OCI-LY1 (cell line): Measurements from ENCODE around the gene NOL11.

ENCODE experiments used
- H2AFZ ChIP-seq: fragments of 200-600 bp; sonication (generic), shearing (Covaris generic); 2 replicates; pipeline ENCODE4 v1.6.0; 2014; ENCODE audit warnings: antibody characterized with exemption, mild to moderate bottlenecking, low read length
- H3F3A ChIP-seq: fragments of 200-600 bp; sonication (generic), shearing (Covaris generic); 2 replicates; pipeline ENCODE4 v1.6.0; 2014; ENCODE audit warnings: mild to moderate bottlenecking, antibody characterized with exemption, low read length, moderate library complexity; ENCODE audit not compliant: insufficient read depth
- H3K27ac ChIP-seq: fragments of 200-600 bp; sonication (generic); 2 replicates; pipeline ENCODE4 v1.5.1; 2014; ENCODE audit warnings: low read length, mixed run types, mild to moderate bottlenecking, low read depth; ENCODE audit not compliant: poor library complexity, severe bottlenecking
- H3K27me3 ChIP-seq: fragments of 200-600 bp; sonication (generic); 2 replicates; pipeline ENCODE4 v1.6.0; 2014; ENCODE audit warnings: antibody characterized with exemption, mild to moderate bottlenecking, low read length, moderate library complexity; ENCODE audit not compliant: insufficient read depth
- H3K36me3 ChIP-seq: fragments of 200-600 bp; sonication (generic); 2 replicates; pipeline ENCODE4 v1.6.1; 2014; ENCODE audit warnings: mild to moderate bottlenecking, antibody characterized with exemption, low read length, moderate library complexity, mixed read lengths; ENCODE audit not compliant: insufficient read depth
- H3K4me1 ChIP-seq: fragments of 200-600 bp; sonication (generic); 2 replicates; pipeline ENCODE4 v1.5.1; 2014; ENCODE audit warnings: mild to moderate bottlenecking, low read length, moderate library complexity; ENCODE audit not compliant: insufficient read depth, severe bottlenecking
- H3K4me2 ChIP-seq: fragments of 200-600 bp; sonication (generic), shearing (Covaris generic); 2 replicates; pipeline ENCODE4 v1.6.1; 2014; ENCODE audit warnings: low read length
- H3K4me3 ChIP-seq: fragments of 200-600 bp; sonication (generic); 2 replicates; pipeline ENCODE4 v1.5.1; 2014; ENCODE audit warnings: low read length, low read depth, mild to moderate bottlenecking, mixed read lengths; ENCODE audit not compliant: poor library complexity, severe bottlenecking
- H3K79me2 ChIP-seq: fragments of 200-600 bp; shearing (Covaris generic); 2 replicates; pipeline ENCODE4 v1.6.1; 2016; ENCODE audit warnings: mixed run types, low read length, mixed read lengths; ENCODE audit not compliant: insufficient read depth
- H3K9ac ChIP-seq: fragments of 200-600 bp; sonication (generic), shearing (Covaris generic); 2 replicates; pipeline ENCODE4 v1.6.1; 2014; ENCODE audit warnings: mild to moderate bottlenecking, low read length, mixed read lengths
- H3K9me2 ChIP-seq: fragments of 200-600 bp; sonication (generic), shearing (Covaris generic); 2 replicates; pipeline ENCODE4 v1.6.1; 2014; ENCODE audit warnings: low read depth, mild to moderate bottlenecking, low read length, mixed read lengths
- H3K9me3 ChIP-seq: fragments of 200-600 bp; shearing (Covaris generic); 2 replicates; pipeline ENCODE4 v1.6.1; 2014; ENCODE audit warnings: low read length, mixed read lengths
- H4K20me1 ChIP-seq: fragments of 200-600 bp; sonication (generic), shearing (Covaris generic); 2 replicates; pipeline ENCODE4 v1.6.0; 2016; ENCODE audit warnings: mild to moderate bottlenecking, low read length; ENCODE audit not compliant: insufficient read depth
- CTCF ChIP-seq: fragments of 200-600 bp; sonication (generic), shearing (Covaris generic); IDR thresholded peaks from 2 replicates; pipeline ENCODE4 v1.5.1; 2017; ENCODE audit warnings: mild to moderate bottlenecking, antibody characterized with exemption, low read length, moderate library complexity, mixed read lengths
- EZH2 ChIP-seq: fragments of 200-600 bp; sonication (generic), shearing (Covaris generic); IDR thresholded peaks from 2 replicates; pipeline ENCODE4 v1.8.0; 2017; ENCODE audit warnings: borderline replicate concordance, mixed run types, mild to moderate bottlenecking, antibody characterized with exemption, low read length, moderate library complexity, mixed read lengths

NOL11 gene

GRCh38 chr17:67733449-67733848 lies 15.7 kb downstream of the NOL11 start:
- no peaks in the 10 kb centered on the region for H3F3A ChIP-seq
- no peaks in the 10 kb centered on the region for H3K79me2 ChIP-seq
- no peak overlapping the region for H2AFZ ChIP-seq
- no peaks in the 10 kb centered on the region for H3K9me2 ChIP-seq
- peaks cover 97% of the 10 kb centered on the region for H3K36me3 ChIP-seq
- no peak overlapping the region for H3K9ac ChIP-seq
- H4K20me1 ChIP-seq: 0 out of 2 replicates have a peak, but pooled peaks cover 2% of the 10 kb centered on the region
- H3K27me3 ChIP-seq: no peaks in the 10 kb centered on the region
- no peak for TF ChIP-seq CTCF
- no peak for TF ChIP-seq EZH2
- H3K9me3 ChIP-seq: peaks cover 3% of the 10 kb centered on the region; the same call in 1 of the 2 replicates
- no peak overlapping the region for H3K4me3 ChIP-seq
- no peaks in the 10 kb centered on the region for H3K4me1 ChIP-seq
- H3K4me2 ChIP-seq: no peak overlapping the region
- H3K27ac ChIP-seq: no peak overlapping the region

- Histone ChIP-seq H3K9ac (no peak overlapping the region), H3K27me3 (no peaks in the 10 kb centered on the region), H3K27ac (no peak overlapping the region), H3F3A (no peaks in the 10 kb centered on the region), H3K79me2 (no peaks in the 10 kb centered on the region), H3K9me2 (no peaks in the 10 kb centered on the region), H3K4me3 (no peak overlapping the region), H3K4me2 (no peak overlapping the region), H3K36me3 (peaks cover 95% of the 10 kb centered on the region), H2AFZ (no peak overlapping the region), H3K9me3 (no peaks in the 10 kb centered on the region), H4K20me1 (0 out of 2 replicates have a peak, but pooled peaks cover 2% of the 10 kb centered on the region), H3K4me1 (no peaks in the 10 kb centered on the region)
- TF ChIP-seq CTCF (no peak), EZH2 (no peak)
These were observed 19.4 kb downstream of the NOL11 start for GRCh38 chr17:67737145-67737544.

GRCh38 chr17:67742025-67742424 lies 24.3 kb downstream of the NOL11 start:
- H3K36me3 ChIP-seq: peaks cover 92% of the 10 kb centered on the region

More at GRCh38 chr17:67742025-67742424, 24.3 kb downstream of the NOL11 start:
- H2AFZ ChIP-seq: no peak overlapping the region
- H4K20me1 ChIP-seq: no peaks in the 10 kb centered on the region
- no peaks in the 10 kb centered on the region for H3K79me2 ChIP-seq
- H3K4me3 ChIP-seq: no peak overlapping the region
- H3K9me3 ChIP-seq: no peaks in the 10 kb centered on the region
- no peaks in the 10 kb centered on the region for H3K9me2 ChIP-seq
- TF ChIP-seq CTCF (no peak), EZH2 (no peak)
- H3K4me1 ChIP-seq: no peaks in the 10 kb centered on the region
- H3K9ac ChIP-seq: no peak overlapping the region
- no peak overlapping the region for H3K27ac ChIP-seq
- no peaks in the 10 kb centered on the region for H3F3A ChIP-seq
- no peak overlapping the region for H3K4me2 ChIP-seq
- no peaks in the 10 kb centered on the region for H3K27me3 ChIP-seq
